Endothelial cell of umbilical vein (primary cell): ENCODE measurements around the gene XAGE3. TPM values are rescaled to one million over a fixed set of nuclear protein-coding genes. Genes with fewer than 3 reads are reported as not detected.
"Not testable (repeated sequence)": the region's sequence is repeated elsewhere in the genome, so short reads cannot be mapped to it uniquely, and the experiment has no call there.

ENCODE experiments used
- BruUV-seq: library from RNA; stranded (reverse); fragments of 400-500 nt; replicated peaks from 2 replicates; lab custom pipeline; 2021; lab: Mats Ljungman, UMichigan
- CTCF ChIA-PET: fragments of 300-600, 350-600 bp; sonication (Branson Sonifier 250); formaldehyde crosslinking; loops from one replicate; lab custom pipeline; 2021; ENCODE audit warnings: antibody characterized with exemption, inconsistent platforms; lab: Charles Lee
- POLR2A ChIA-PET: fragments of 300-600, 350-600 bp; sonication (Branson Sonifier 250); formaldehyde crosslinking; loops from one replicate; lab custom pipeline; 2021; ENCODE audit warnings: antibody characterized with exemption, inconsistent platforms; lab: Charles Lee
- DNase-seq: peaks from one replicate; pipeline ENCODE4 v3.0.0-alpha.2; 2011; ENCODE audit warnings: low read depth, low spot score
- FAIRE-seq: peaks from 2 replicates; lab custom pipeline; 2011; peaks lifted over from hg19 to GRCh38; lab: Jason Lieb, UNC
- H2AFZ ChIP-seq: 2 replicates; pipeline ENCODE4 v1.6.0; 2012; ENCODE audit warnings: low read depth, low read length, control low read depth, inconsistent platforms
- H3K27ac ChIP-seq: 2 replicates; pipeline ENCODE4 v1.5.1; 2011; ENCODE audit warnings: low read depth, mild to moderate bottlenecking, control low read depth, low read length, moderate library complexity; ENCODE audit not compliant: insufficient read depth
- H3K27me3 ChIP-seq, 2 experiments: 2 replicates each; pipeline versions ENCODE4 v1.6.0 to v1.6.1; 2011; ENCODE audit warnings: low read length in 2 of 2, mixed read lengths in 1 of 2; ENCODE audit not compliant: control insufficient read depth in 2 of 2, insufficient read depth in 2 of 2
- H3K36me3 ChIP-seq, 2 experiments: 2 replicates in 1 of 2; 3 replicates in 1 of 2; pipeline ENCODE4 v1.5.1; 2011; ENCODE audit warnings: low read length in 2 of 2, mild to moderate bottlenecking in 1 of 2, moderate library complexity in 1 of 2; ENCODE audit not compliant: control insufficient read depth in 2 of 2, insufficient read depth in 2 of 2; ENCODE audit errors: extremely low read depth in 1 of 2
- H3K4me1 ChIP-seq: 3 replicates; pipeline ENCODE4 v1.5.1; 2011; ENCODE audit warnings: mild to moderate bottlenecking, low read length; ENCODE audit not compliant: control insufficient read depth, insufficient read depth; ENCODE audit errors: extremely low read depth
- H3K4me2 ChIP-seq: 2 replicates; pipeline ENCODE4 v1.6.1; 2011; ENCODE audit warnings: low read length, control low read depth, mixed read lengths; ENCODE audit not compliant: insufficient read depth
- H3K4me3 ChIP-seq, 3 experiments: fragments of 200-600 bp in 1 of 3; sonication (generic), shearing (Covaris generic) in 1 of 3; replicated peaks in 1 of 3; 2 replicates each; pipeline ENCODE4 v1.5.1; 2011 to 2016; ENCODE audit warnings: control low read depth in 3 of 3, low read length in 3 of 3, mild to moderate bottlenecking in 2 of 3, inconsistent platforms in 1 of 3, low read depth in 1 of 3, moderate library complexity in 1 of 3; ENCODE audit not compliant: insufficient read depth in 1 of 3
- H3K79me2 ChIP-seq: 2 replicates; pipeline ENCODE4 v1.6.0; 2012; ENCODE audit warnings: low read length, inconsistent platforms; ENCODE audit not compliant: control insufficient read depth, insufficient read depth
- H3K9ac ChIP-seq: replicated peaks from 2 replicates; pipeline ENCODE3; 2011; ENCODE audit warnings: low read length, control low read depth; ENCODE audit not compliant: insufficient read depth; ENCODE audit errors: extremely low read depth
- H3K9me1 ChIP-seq: replicated peaks from 3 replicates; pipeline ENCODE4 v1.6.0; 2011; ENCODE audit warnings: mild to moderate bottlenecking, low read length; ENCODE audit not compliant: control insufficient read depth, insufficient read depth; ENCODE audit errors: extremely low read depth
- H3K9me3 ChIP-seq: replicated peaks from 2 replicates; pipeline ENCODE4 v1.5.1; 2012; ENCODE audit warnings: low read length, inconsistent platforms; ENCODE audit not compliant: control insufficient read depth, insufficient read depth
- H4K20me1 ChIP-seq: replicated peaks from 2 replicates; pipeline ENCODE3; 2011; ENCODE audit warnings: mild to moderate bottlenecking, low read length; ENCODE audit not compliant: control insufficient read depth, insufficient read depth; ENCODE audit errors: extremely low read depth
- dilution Hi-C: fragments of 300-500 bp; cut with MboI; formaldehyde crosslinking; loops from one replicate; pipeline ENCODE4 v1.15.0; 2019; ENCODE audit warnings: low sequenced_read_pairs; ENCODE audit not compliant: extremely low pct_ligation_motif_present
- intact Hi-C: fragments of 100-400 bp; cut with micrococcal nuclease; formaldehyde crosslinking; loops from one replicate; pipeline ENCODE4 v1.10.0; 2022
- polyA plus RNA-seq, 4 experiments: library from polyadenylated mRNA; depleted of rRNA in 3 of 4; stranded (reverse) in 3 of 4; unstranded in 1 of 4; fragments of >200 nt; gene quantifications; 2 replicates each; pipeline versions ENCODE4 v1.2.1 to v1.2.3, GENCODE V29; 2011 to 2012; ENCODE audit warnings: missing spikeins in 1 of 4
- total RNA-seq: library from RNA; stranded (reverse); gene quantifications from 2 replicates; pipeline ENCODE4 v1.2.3, GENCODE V29; 2021

Gene XAGE3
- total and polyA plus RNA-seq, 2 donors (not counting 3 experiments of a cell fraction or from before 2014, with no cell fraction given) = not detected

GRCh38 chrX:52888090-52888489 is 20.2 kb upstream of the XAGE3 start:
- POLR2A ChIA-PET, FAIRE-seq, H3K27me3 ChIP-seq, DNase-seq, dilution Hi-C loops, H2AFZ ChIP-seq, intact Hi-C loops, CTCF ChIA-PET, H3K27ac ChIP-seq, H3K36me3 ChIP-seq, H3K4me3 ChIP-seq, H3K9me1 ChIP-seq, H3K79me2 ChIP-seq, H3K9me3 ChIP-seq, H3K9ac ChIP-seq, H3K4me2 ChIP-seq, H4K20me1 ChIP-seq, H3K4me1 ChIP-seq, BruUV-seq: not testable (repeated sequence)

GRCh38 chrX:52887459-52887858 is 19.6 kb upstream of the XAGE3 start:
- H3K4me1 ChIP-seq, DNase-seq, H3K79me2 ChIP-seq, BruUV-seq, H4K20me1 ChIP-seq, dilution Hi-C loops, H3K27ac ChIP-seq, FAIRE-seq, H3K4me2 ChIP-seq, H3K4me3 ChIP-seq, H2AFZ ChIP-seq, H3K36me3 ChIP-seq, H3K9ac ChIP-seq, H3K27me3 ChIP-seq, POLR2A ChIA-PET, CTCF ChIA-PET, H3K9me3 ChIP-seq, intact Hi-C loops, H3K9me1 ChIP-seq: not testable (repeated sequence)

GRCh38 chrX:52876386-52876785 is 8.5 kb upstream of the XAGE3 start:
- POLR2A ChIA-PET, H2AFZ ChIP-seq, dilution Hi-C loops, H4K20me1 ChIP-seq, H3K27ac ChIP-seq, H3K4me1 ChIP-seq, H3K79me2 ChIP-seq, H3K36me3 ChIP-seq, FAIRE-seq, H3K4me2 ChIP-seq, DNase-seq, H3K27me3 ChIP-seq, H3K4me3 ChIP-seq, H3K9ac ChIP-seq, H3K9me3 ChIP-seq, intact Hi-C loops, BruUV-seq, CTCF ChIA-PET, H3K9me1 ChIP-seq: not testable (repeated sequence)

- H3K4me1 ChIP-seq, intact Hi-C loops, H3K4me3 ChIP-seq, H4K20me1 ChIP-seq, CTCF ChIA-PET, BruUV-seq, H3K9me3 ChIP-seq, H2AFZ ChIP-seq, FAIRE-seq, DNase-seq, H3K79me2 ChIP-seq, H3K27me3 ChIP-seq, H3K9ac ChIP-seq, dilution Hi-C loops, H3K9me1 ChIP-seq, H3K36me3 ChIP-seq, H3K4me2 ChIP-seq, H3K27ac ChIP-seq, POLR2A ChIA-PET: not testable (repeated sequence)
These were observed 7.6 kb upstream of the XAGE3 start for GRCh38 chrX:52875436-52875835.
